A673 (cell line): ENCODE results near the gene HOXB7. TPM values are rescaled to one million over a fixed set of nuclear protein-coding genes. Genes with fewer than 3 reads are reported as not detected.

Source experiments
- BruUV-seq: library from RNA; stranded (reverse); fragments of 400-500 nt; replicated peaks from 2 replicates; lab custom pipeline; 2021; lab: Mats Ljungman, UMichigan
- CTCF ChIA-PET: fragments of 300-600 bp; sonication (Branson Sonifier 250); formaldehyde crosslinking; loops from one replicate; lab custom pipeline; 2022; ENCODE audit warnings: antibody characterized with exemption; lab: Charles Lee
- POLR2A ChIA-PET: fragments of 300-600 bp; sonication (Branson Sonifier 250); formaldehyde crosslinking; loops from one replicate; lab custom pipeline; 2022; ENCODE audit warnings: antibody characterized with exemption; ENCODE audit not compliant: low non-redundant PET; lab: Charles Lee
- DNase-seq: peaks from one replicate; pipeline ENCODE4 v3.0.0-alpha.2; 2015; ENCODE audit warnings: low spot score
- H3K27ac ChIP-seq: fragments of 200-600 bp; sonication (generic); 2 replicates; pipeline ENCODE4 v1.5.1; 2016; ENCODE audit warnings: mixed run types, low read depth, mild to moderate bottlenecking, mixed read lengths, antibody characterized with exemption, low read length; ENCODE audit not compliant: poor library complexity, severe bottlenecking
- H3K27me3 ChIP-seq: fragments of 200-600 bp; sonication (generic); replicated peaks from 2 replicates; pipeline ENCODE4 v1.6.1; 2017; ENCODE audit warnings: mixed run types, low read depth, mild to moderate bottlenecking, mixed read lengths, antibody characterized with exemption, low read length; ENCODE audit not compliant: insufficient read depth, poor library complexity
- H3K36me3 ChIP-seq: fragments of 200-600 bp; sonication (generic); 2 replicates; pipeline ENCODE4 v1.6.1; 2016; ENCODE audit warnings: mixed run types, mild to moderate bottlenecking, mixed read lengths, antibody characterized with exemption, low read length; ENCODE audit not compliant: insufficient read depth, poor library complexity, severe bottlenecking
- H3K4me1 ChIP-seq: fragments of 200-600 bp; sonication (generic); 2 replicates; pipeline ENCODE4 v1.6.1; 2017; ENCODE audit warnings: mixed run types, mild to moderate bottlenecking, mixed read lengths, antibody characterized with exemption, low read length; ENCODE audit not compliant: insufficient read depth, poor library complexity, severe bottlenecking
- H3K4me3 ChIP-seq: fragments of 200-600 bp; sonication (generic); 2 replicates; pipeline ENCODE4 v1.5.1; 2016; ENCODE audit warnings: low read depth, mixed run types, mild to moderate bottlenecking, mixed read lengths, low read length; ENCODE audit not compliant: poor library complexity, severe bottlenecking
- H3K9me3 ChIP-seq: fragments of 200-600 bp; sonication (generic); 2 replicates; pipeline ENCODE4 v1.6.1; 2016; ENCODE audit warnings: mixed run types, low read depth, mild to moderate bottlenecking, mixed read lengths, antibody characterized with exemption, low read length; ENCODE audit not compliant: poor library complexity, severe bottlenecking
- CTCF ChIP-seq: fragments of 300-800, 200-600 bp; sonication (generic); conservative IDR thresholded peaks from 2 replicates; pipeline ENCODE4 v1.5.1; 2017; ENCODE audit warnings: low read depth, mild to moderate bottlenecking, antibody characterized with exemption, low read length, moderate library complexity, mixed read lengths
- EZH2 ChIP-seq: fragments of 200-600 bp; sonication (generic); IDR thresholded peaks from 2 replicates; pipeline ENCODE4 v1.6.1; 2017; ENCODE audit warnings: borderline replicate concordance, low read depth, mild to moderate bottlenecking, mixed read lengths, antibody characterized with exemption, low read length; ENCODE audit not compliant: poor library complexity, severe bottlenecking
- intact Hi-C: fragments of 100-400 bp; cut with micrococcal nuclease; formaldehyde crosslinking; loops from one replicate; pipeline ENCODE4 v1.10.0; 2022; ENCODE audit not compliant: unreplicated experiment
- total RNA-seq: library from RNA; stranded (reverse); gene quantifications from 2 replicates; pipeline ENCODE4 v1.2.3, GENCODE V29; 2021

Gene HOXB7
- total RNA-seq, 1 experiment from 2014 or later = 32.2 TPM

GRCh38 chr17:48624544-48625494 lies 14.0 kb upstream of the HOXB7 start:
- no peaks in the 10 kb centered on the region for H3K27me3 ChIP-seq
- peak; percentile 70 for DNase-seq
- peaks cover 20% of the 10 kb centered on the region for H3K4me1 ChIP-seq
- no peaks in the 10 kb centered on the region for H3K36me3 ChIP-seq
- peak overlapping the region; percentile 64 for H3K27ac ChIP-seq
- no TSS peak for BruUV-seq
- TF ChIP-seq CTCF (no peak), EZH2 (no peak)
- ChIA-PET CTCF (interaction anchor here (0.5 to 2.6 kb wide), 5 partner anchors 10 to 260 kb away, joined by 3 to 9 read pairs (median 6); partner anchors contain the start of gene HOXB8), POLR2A (interaction anchor here (0.5 kb wide), 1 partner anchor 583 kb away, joined by 6 read pairs; no protein-coding TSS in a partner anchor)
- intact Hi-C loops = no loop called here
- peak overlapping the region; percentile 60 for H3K4me3 ChIP-seq
- H3K9me3 ChIP-seq = no peaks in the 10 kb centered on the region

DNA sequence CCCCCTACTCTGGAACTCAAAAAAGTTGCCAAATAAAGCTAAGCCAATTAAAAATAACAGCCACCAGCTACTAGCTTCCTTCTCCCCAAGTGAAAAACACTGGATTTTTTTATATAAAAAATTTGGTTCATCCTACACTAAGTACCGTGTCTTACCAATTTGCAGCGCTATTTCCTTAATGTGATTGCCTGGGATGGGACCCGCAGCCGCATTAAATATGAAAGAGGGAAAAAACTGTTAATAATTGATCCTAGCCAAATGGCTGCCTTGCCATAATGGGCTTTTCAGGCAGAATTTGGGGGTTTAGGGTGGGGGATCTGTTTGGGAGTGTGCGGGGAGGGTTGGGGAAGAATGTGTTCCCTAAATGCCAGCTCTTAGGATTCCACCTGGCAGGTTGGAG lies 13.3 kb upstream of the HOXB7 start:
- intact Hi-C loops = no loop called here
- peaks cover 23% of the 10 kb centered on the region for H3K4me1 ChIP-seq
- ChIA-PET CTCF (interaction anchor here (1.0 to 2.6 kb wide), 2 partner anchors 11 to 12 kb away, joined by 3 to 7 read pairs; no protein-coding TSS in a partner anchor), POLR2A (interaction anchor here (0.6 kb wide), 2 partner anchors 268 to 426 kb away, joined by 3 to 13 read pairs; no protein-coding TSS in a partner anchor)
- DNase-seq = no peak
- no peaks in the 10 kb centered on the region for H3K27me3 ChIP-seq
- H3K36me3 ChIP-seq = no peaks in the 10 kb centered on the region
- no peak for TF ChIP-seq EZH2
- no peak for TF ChIP-seq CTCF
- H3K9me3 ChIP-seq = no peaks in the 10 kb centered on the region
- H3K4me3 ChIP-seq = peak overlapping the region; percentile 60
- no peak overlapping the region for H3K27ac ChIP-seq
- no TSS peak for BruUV-seq

- CTCF ChIA-PET = interaction anchor here (1.0 to 2.6 kb wide), 2 partner anchors 11 to 13 kb away, joined by 3 to 7 read pairs; no protein-coding TSS in a partner anchor
These were observed 12.8 kb upstream of the HOXB7 start for GRCh38 chr17:48623583-48623982.

More at GRCh38 chr17:48623583-48623982, 12.8 kb upstream of the HOXB7 start:
- Histone ChIP-seq H3K4me1 (peaks cover 28% of the 10 kb centered on the region), H3K36me3 (no peaks in the 10 kb centered on the region), H3K4me3 (no peak overlapping the region), H3K27me3 (no peaks in the 10 kb centered on the region), H3K9me3 (no peaks in the 10 kb centered on the region), H3K27ac (no peak overlapping the region)
- BruUV-seq = no TSS peak
- intact Hi-C loops = no loop called here
- POLR2A ChIA-PET = interaction anchor here (0.5 to 0.6 kb wide), 3 partner anchors 72 to 426 kb away, joined by 3 to 13 read pairs (median 3); no protein-coding TSS in a partner anchor
- no peak for DNase-seq
- TF ChIP-seq CTCF (no peak), EZH2 (no peak)
